ENCODE measurements around the gene CD247.

Gene CD247

GRCh38 chr1:167511374-167511986, 6.8 kb downstream of the CD247 start:
- no peak for DNase-seq (ENCODE audit: low read depth)
- no peak for TF ChIP-seq CTCF (IDR thresholded peaks at IDR 0.05; ENCODE audit: low read depth, low read length, missing control alignments)
- no peak overlapping the region for H3K4me3 ChIP-seq (ENCODE audit: low read depth, low read length)

- no peak for TF ChIP-seq CTCF (IDR thresholded peaks at IDR 0.05; ENCODE audit: low read depth, low read length, missing control alignments)
- DNase-seq (ENCODE audit: low read depth) = no peak
- H3K4me3 ChIP-seq (ENCODE audit: low read depth, low read length) = no peak overlapping the region
Observed at GRCh38 chr1:167510881-167511280, 7.4 kb downstream of the CD247 start.

GRCh38 chr1:167510244-167510643, 8.1 kb downstream of the CD247 start:
- TF ChIP-seq CTCF (IDR thresholded peaks at IDR 0.05; ENCODE audit: low read depth, low read length, missing control alignments) = no peak
- H3K4me3 ChIP-seq (ENCODE audit: low read depth, low read length) = no peak overlapping the region
- no peak for DNase-seq (ENCODE audit: low read depth)

GRCh38 chr1:167509587-167509986, 8.7 kb downstream of the CD247 start:
- no peak for DNase-seq (ENCODE audit: low read depth)
- no peak overlapping the region for H3K4me3 ChIP-seq (ENCODE audit: low read depth, low read length)
- TF ChIP-seq CTCF (IDR thresholded peaks at IDR 0.05; ENCODE audit: low read depth, low read length, missing control alignments) = no peak

GRCh38 chr1:167507719-167508118, 10.6 kb downstream of the CD247 start:
- H3K4me3 ChIP-seq (ENCODE audit: low read depth, low read length) = no peak overlapping the region
- DNase-seq (ENCODE audit: low read depth) = no peak
- TF ChIP-seq CTCF (IDR thresholded peaks at IDR 0.05; ENCODE audit: low read depth, low read length, missing control alignments) = no peak

GRCh38 chr1:167504467-167504827, 13.9 kb downstream of the CD247 start:
- no peak for TF ChIP-seq CTCF (IDR thresholded peaks at IDR 0.05; ENCODE audit: low read depth, low read length, missing control alignments)
- H3K4me3 ChIP-seq (ENCODE audit: low read depth, low read length) = no peak overlapping the region
- no peak for DNase-seq (ENCODE audit: low read depth)
